Activated CD8-positive, alpha-beta memory T cell treated with anti-CD3 and anti-CD28 coated beads for 4 hours (primary cell): ENCODE results near the gene LDAH.

Source experiments
- DNase-seq, 2 donors: peaks; one replicate each; pipeline ENCODE4 v3.0.0-alpha.2; 2020; ENCODE audit warnings: low read depth in 2 of 2

LDAH gene

DNA sequence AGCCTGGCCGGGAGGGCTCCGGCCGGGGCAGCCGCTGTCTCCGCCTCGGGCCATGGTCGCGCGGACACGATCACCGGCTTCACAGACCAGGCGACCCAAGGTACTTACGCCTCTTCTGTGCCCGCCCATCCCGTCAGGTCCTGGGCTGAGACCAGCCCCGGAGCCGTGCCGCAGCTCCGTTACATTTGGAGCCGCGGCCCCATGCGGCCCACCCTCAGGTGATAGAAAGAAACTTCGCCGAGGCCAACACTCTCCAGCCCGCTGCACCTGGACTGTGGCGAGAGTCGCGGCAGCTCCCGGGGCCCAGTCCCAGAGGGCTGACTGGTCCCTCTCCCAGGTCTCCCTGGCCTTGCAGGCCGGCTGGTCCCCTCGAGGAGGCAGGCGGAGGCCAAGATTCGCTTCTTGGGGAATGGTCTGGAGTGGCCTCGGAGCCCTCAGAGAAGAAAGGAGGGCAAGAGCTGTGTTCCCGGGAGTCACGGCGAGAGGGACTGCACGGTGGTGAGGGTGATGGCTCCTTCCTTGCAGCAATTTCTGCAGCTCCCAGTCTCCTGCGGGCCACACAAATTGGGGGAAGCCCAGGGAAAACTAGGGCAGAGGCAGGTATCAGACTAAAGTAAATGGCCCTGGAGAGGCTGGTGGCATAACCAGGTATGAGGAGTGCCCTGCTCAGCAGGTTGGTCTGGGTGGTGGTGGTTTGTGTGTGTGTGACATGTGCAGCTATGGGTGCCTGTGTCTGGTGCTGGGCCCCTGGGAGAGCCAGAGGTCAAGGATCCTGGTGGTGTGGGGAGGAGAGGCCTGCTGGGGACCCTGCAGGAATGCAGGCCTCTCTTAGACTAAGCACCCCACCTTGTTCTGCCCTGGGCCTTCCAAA, 155.1 kb downstream of the LDAH start:
- no peak for DNase-seq

DNA sequence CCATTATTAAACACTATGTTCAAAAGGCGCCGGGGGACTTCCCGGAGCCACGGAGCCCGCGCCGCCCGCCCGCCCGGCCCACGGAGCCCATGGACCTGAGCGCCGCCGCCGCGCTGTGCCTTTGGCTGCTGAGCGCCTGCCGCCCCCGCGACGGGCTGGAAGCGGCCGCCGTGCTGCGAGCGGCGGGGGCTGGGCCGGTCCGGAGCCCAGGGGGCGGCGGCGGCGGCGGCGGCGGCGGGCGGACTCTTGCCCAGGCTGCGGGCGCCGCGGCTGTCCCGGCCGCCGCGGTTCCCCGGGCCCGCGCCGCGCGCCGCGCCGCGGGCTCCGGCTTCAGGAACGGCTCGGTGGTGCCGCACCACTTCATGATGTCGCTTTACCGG, 155.8 kb downstream of the LDAH start:
- no peak for DNase-seq

GRCh38 chr2:20666304-20667150, 156.4 kb downstream of the LDAH start, which contains the start of gene GDF7:
Gene GDF7, plus strand, starts transcription at chr2:20667144. Its CDS starts 96 bp downstream, at chr2:20667240.
- DNase-seq = no peak

GRCh38 chr2:20666005-20666303, 156.9 kb downstream of the LDAH start:
- DNase-seq = no peak

DNA sequence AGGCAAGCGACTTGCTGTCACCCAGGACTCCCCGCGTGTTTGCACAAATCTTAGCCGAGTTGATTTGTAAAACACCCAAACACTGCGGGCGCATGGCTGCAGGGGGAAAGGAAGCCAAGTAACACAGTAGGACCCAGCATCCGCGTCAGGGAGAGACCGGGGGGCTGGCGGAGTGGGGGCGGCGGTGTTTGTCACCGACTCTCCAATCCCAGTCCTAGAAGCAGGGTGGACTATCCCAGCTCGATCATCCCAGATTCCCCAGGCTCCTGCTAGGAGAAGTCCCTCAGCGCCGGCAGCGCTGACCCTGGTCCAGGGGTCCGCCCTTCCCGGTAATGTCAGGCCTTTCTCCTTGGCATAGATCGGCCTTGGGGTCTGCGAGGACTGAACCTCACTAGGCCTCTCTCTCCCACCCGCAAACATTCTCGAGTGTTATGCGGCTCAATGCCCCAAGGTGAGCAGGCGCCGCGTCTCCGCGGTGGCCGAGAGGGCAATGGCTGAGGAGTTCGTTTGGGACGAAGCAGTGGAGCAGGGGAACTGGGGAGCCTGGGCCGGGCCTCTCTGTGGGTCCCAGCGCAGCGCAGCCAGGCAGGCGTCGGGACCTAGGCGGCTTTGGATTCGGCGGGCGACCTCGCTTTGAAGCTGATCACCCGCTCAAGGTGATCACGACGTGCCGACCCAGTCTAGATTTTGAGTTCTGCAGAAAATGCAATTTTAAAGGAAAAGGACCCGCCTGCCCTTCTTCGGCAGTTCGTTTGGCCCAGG, 157.5 kb downstream of the LDAH start:
- no peak for DNase-seq

- no peak for DNase-seq
Observed at GRCh38 chr2:20664431-20665242, 158.3 kb downstream of the LDAH start.

DNA sequence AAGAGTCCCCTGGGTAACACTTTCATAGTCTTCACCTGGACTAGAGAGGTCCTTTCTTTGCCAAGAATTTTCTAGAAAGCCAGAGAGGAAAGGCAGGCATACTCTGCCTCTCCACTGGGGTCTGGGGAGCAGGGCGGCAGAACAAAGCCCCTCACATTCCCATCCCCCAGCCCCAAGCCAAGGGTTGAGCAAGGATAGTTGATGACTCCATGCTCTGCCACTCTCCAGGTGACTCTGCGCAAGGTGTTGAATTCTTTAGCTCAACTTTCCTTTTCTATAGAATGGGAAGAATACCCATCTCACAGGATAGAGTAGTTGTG, 158.9 kb downstream of the LDAH start:
- no peak for DNase-seq

GRCh38 chr2:20663196-20664070, 159.5 kb downstream of the LDAH start:
- no peak for DNase-seq

GRCh38 chr2:20662308-20662937, 160.5 kb downstream of the LDAH start:
- DNase-seq = no peak

- DNase-seq = peak; percentile 24 to 48
Observed at GRCh38 chr2:20661421-20662307, 161.2 kb downstream of the LDAH start.

GRCh38 chr2:20660506-20661420, 162.1 kb downstream of the LDAH start:
- DNase-seq = no peak

GRCh38 chr2:20657522-20658235, 165.2 kb downstream of the LDAH start:
- DNase-seq = no peak

- DNase-seq = no peak
Observed at GRCh38 chr2:20656561-20656960, 166.3 kb downstream of the LDAH start.

- DNase-seq = no peak
Observed at GRCh38 chr2:20654535-20654813, 168.4 kb downstream of the LDAH start.

- DNase-seq = no peak
Observed at GRCh38 chr2:20653695-20654534, 169.0 kb downstream of the LDAH start.
